H1 (cell line): ENCODE data around the gene HAVCR1.

Experiments used
- ASH2L ChIP-seq: fragments of 200-600, 300-600 bp; sonication (generic); IDR thresholded peaks from one replicate; pipeline ENCODE4 v1.7.1; 2017; ENCODE audit warnings: low read length
- ATF3 ChIP-seq: IDR thresholded peaks from 2 replicates; pipeline ENCODE4 v1.6.1; 2011; ENCODE audit warnings: low read depth, mild to moderate bottlenecking, low read length; ENCODE audit not compliant: insufficient read depth
- BRCA1 ChIP-seq: IDR thresholded peaks from 2 replicates; pipeline ENCODE4 v1.6.1; 2012; ENCODE audit warnings: low read depth, low read length, improper control_type of control experiment
- CBX5 ChIP-seq: fragments of 300-800, 300-1000 bp; sonication (generic); IDR thresholded peaks from 2 replicates; pipeline ENCODE4 v1.7.1; 2016; ENCODE audit warnings: antibody characterized with exemption, low read length, low read depth
- EP300 ChIP-seq, 2 experiments: IDR thresholded peaks; 1 replicate in 1 of 2; 2 replicates in 1 of 2; pipeline ENCODE4 v1.6.1; 2011 to 2012; ENCODE audit warnings: low read depth in 2 of 2, low read length in 2 of 2, mild to moderate bottlenecking in 2 of 2, borderline replicate concordance in 1 of 2, inconsistent platforms in 1 of 2, moderate library complexity in 1 of 2
- RXRA ChIP-seq: IDR thresholded peaks from 2 replicates; pipeline ENCODE4 v1.6.1; 2011; ENCODE audit warnings: low read depth, mild to moderate bottlenecking, low read length, moderate library complexity; ENCODE audit not compliant: insufficient read depth
- USF2 ChIP-seq: IDR thresholded peaks from 2 replicates; pipeline ENCODE4 v1.6.1; 2011; ENCODE audit warnings: low read length, improper control_type of control experiment
- TF ChIP-seq, protein P1 (sequence below), 3 experiments: IDR thresholded peaks; 1 replicate in 2 of 3; 2 replicates in 1 of 3; pipeline versions ENCODE4 v1.5.1 to v1.6.1; 2011; ENCODE audit warnings: low read length in 3 of 3, mild to moderate bottlenecking in 3 of 3, inconsistent platforms in 2 of 3, low read depth in 1 of 3, moderate library complexity in 1 of 3; ENCODE audit not compliant: insufficient read depth in 1 of 3; ENCODE audit errors: control extremely low read depth in 1 of 3

DNA sequence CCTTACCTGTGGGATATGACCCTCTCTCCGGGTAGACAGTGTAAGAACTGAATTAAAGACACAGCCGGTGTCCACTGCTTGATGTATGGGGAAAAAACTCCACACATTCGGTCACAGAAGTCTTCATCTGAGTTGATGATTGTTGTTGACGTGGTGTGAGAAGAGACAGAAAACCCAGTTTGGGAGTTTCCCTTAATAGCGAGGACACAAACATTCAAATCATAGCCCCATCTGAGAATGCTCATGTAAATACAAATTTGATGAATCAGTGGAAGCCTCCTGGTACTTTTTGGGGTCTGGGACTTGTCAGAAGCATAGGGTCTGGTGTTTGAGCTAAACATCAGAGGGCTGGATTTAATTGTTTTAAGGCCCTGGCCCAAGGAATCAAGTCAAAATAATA is 11.0 kb downstream of the HAVCR1 start:
- TF ChIP-seq, protein P1, sequence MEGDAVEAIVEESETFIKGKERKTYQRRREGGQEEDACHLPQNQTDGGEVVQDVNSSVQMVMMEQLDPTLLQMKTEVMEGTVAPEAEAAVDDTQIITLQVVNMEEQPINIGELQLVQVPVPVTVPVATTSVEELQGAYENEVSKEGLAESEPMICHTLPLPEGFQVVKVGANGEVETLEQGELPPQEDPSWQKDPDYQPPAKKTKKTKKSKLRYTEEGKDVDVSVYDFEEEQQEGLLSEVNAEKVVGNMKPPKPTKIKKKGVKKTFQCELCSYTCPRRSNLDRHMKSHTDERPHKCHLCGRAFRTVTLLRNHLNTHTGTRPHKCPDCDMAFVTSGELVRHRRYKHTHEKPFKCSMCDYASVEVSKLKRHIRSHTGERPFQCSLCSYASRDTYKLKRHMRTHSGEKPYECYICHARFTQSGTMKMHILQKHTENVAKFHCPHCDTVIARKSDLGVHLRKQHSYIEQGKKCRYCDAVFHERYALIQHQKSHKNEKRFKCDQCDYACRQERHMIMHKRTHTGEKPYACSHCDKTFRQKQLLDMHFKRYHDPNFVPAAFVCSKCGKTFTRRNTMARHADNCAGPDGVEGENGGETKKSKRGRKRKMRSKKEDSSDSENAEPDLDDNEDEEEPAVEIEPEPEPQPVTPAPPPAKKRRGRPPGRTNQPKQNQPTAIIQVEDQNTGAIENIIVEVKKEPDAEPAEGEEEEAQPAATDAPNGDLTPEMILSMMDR (IDR thresholded peaks at IDR 0.05; ENCODE audit: control extremely low read depth in 1 of 3, insufficient read depth in 1 of 3, low read depth in 1 of 3, low read length in 3 of 3): no peak
- TF ChIP-seq ATF3: no peak
- no peak for TF ChIP-seq ASH2L
- TF ChIP-seq CBX5: no peak
- TF ChIP-seq BRCA1: no peak
- TF ChIP-seq RXRA: no peak
- TF ChIP-seq USF2: no peak
- no peak for TF ChIP-seq EP300 (IDR thresholded peaks at IDR 0.05; ENCODE audit: borderline replicate concordance in 1 of 2, low read depth in 2 of 2, low read length in 2 of 2)
